ENCODE results near the gene NOSIP.

NOSIP gene

DNA sequence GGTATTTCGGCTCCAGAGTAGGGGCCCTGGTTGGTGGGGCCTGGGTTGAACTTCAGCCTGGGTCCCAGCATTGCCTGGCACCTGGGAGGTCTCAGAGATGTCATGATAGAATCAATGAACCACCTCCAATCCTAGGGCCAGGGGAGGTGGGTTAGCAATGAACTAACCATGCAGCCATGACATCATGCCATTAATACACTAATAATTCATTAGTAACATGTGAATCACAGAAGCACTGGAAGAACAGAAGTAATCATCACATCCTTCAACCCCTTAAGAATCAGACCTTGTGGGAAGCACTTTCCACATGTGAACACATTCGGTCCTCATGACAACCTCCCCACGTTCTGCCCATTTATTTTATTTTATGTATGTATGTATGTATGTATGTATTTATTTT lies 6.9 kb downstream of the NOSIP start:
- TF ChIP-seq TAF1 (IDR thresholded peaks at IDR 0.05; ENCODE audit: borderline replicate concordance, insufficient read depth, low read length) (no peak), POLR2AphosphoS5 (IDR thresholded peaks at IDR 0.05; ENCODE audit: low read depth, low read length) (no peak), SIN3A (IDR thresholded peaks at IDR 0.05; ENCODE audit: borderline replicate concordance, insufficient read depth, low read length) (no peak), FOXP2 (optimal IDR thresholded peaks at IDR 0.05; ENCODE audit: borderline replicate concordance, extremely low read depth, extremely low read length, insufficient read depth) (no peak)
- TF ChIP-seq, protein P1, sequence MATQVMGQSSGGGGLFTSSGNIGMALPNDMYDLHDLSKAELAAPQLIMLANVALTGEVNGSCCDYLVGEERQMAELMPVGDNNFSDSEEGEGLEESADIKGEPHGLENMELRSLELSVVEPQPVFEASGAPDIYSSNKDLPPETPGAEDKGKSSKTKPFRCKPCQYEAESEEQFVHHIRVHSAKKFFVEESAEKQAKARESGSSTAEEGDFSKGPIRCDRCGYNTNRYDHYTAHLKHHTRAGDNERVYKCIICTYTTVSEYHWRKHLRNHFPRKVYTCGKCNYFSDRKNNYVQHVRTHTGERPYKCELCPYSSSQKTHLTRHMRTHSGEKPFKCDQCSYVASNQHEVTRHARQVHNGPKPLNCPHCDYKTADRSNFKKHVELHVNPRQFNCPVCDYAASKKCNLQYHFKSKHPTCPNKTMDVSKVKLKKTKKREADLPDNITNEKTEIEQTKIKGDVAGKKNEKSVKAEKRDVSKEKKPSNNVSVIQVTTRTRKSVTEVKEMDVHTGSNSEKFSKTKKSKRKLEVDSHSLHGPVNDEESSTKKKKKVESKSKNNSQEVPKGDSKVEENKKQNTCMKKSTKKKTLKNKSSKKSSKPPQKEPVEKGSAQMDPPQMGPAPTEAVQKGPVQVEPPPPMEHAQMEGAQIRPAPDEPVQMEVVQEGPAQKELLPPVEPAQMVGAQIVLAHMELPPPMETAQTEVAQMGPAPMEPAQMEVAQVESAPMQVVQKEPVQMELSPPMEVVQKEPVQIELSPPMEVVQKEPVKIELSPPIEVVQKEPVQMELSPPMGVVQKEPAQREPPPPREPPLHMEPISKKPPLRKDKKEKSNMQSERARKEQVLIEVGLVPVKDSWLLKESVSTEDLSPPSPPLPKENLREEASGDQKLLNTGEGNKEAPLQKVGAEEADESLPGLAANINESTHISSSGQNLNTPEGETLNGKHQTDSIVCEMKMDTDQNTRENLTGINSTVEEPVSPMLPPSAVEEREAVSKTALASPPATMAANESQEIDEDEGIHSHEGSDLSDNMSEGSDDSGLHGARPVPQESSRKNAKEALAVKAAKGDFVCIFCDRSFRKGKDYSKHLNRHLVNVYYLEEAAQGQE (IDR thresholded peaks at IDR 0.05; ENCODE audit: insufficient read depth in 1 of 2, low read depth in 2 of 2, low read length in 2 of 2), result no peak

- TF ChIP-seq TAF1 (IDR thresholded peaks at IDR 0.05; ENCODE audit: borderline replicate concordance, insufficient read depth, low read length) (no peak), FOXP2 (optimal IDR thresholded peaks at IDR 0.05; ENCODE audit: borderline replicate concordance, extremely low read depth, extremely low read length, insufficient read depth) (no peak), POLR2AphosphoS5 (IDR thresholded peaks at IDR 0.05; ENCODE audit: low read depth, low read length) (no peak), SIN3A (IDR thresholded peaks at IDR 0.05; ENCODE audit: borderline replicate concordance, insufficient read depth, low read length) (no peak)
- TF ChIP-seq, protein P1 (IDR thresholded peaks at IDR 0.05; ENCODE audit: insufficient read depth in 1 of 2, low read depth in 2 of 2, low read length in 2 of 2), result no peak
Measured at GRCh38 chr19:49573009-49573408, 7.3 kb downstream of the NOSIP start.

- no peak for TF ChIP-seq POLR2AphosphoS5 (IDR thresholded peaks at IDR 0.05; ENCODE audit: low read depth, low read length)
- TF ChIP-seq TAF1 (IDR thresholded peaks at IDR 0.05; ENCODE audit: borderline replicate concordance, insufficient read depth, low read length), result no peak
- TF ChIP-seq SIN3A (IDR thresholded peaks at IDR 0.05; ENCODE audit: borderline replicate concordance, insufficient read depth, low read length), result no peak
- TF ChIP-seq, protein P1 (IDR thresholded peaks at IDR 0.05; ENCODE audit: insufficient read depth in 1 of 2, low read depth in 2 of 2, low read length in 2 of 2), result no peak
- no peak for TF ChIP-seq FOXP2 (optimal IDR thresholded peaks at IDR 0.05; ENCODE audit: borderline replicate concordance, extremely low read depth, extremely low read length, insufficient read depth)
Measured at GRCh38 chr19:49570997-49571676, 9.2 kb downstream of the NOSIP start.

GRCh38 chr19:49570138-49570856 lies 10.1 kb downstream of the NOSIP start:
- TF ChIP-seq TAF1 (IDR thresholded peaks at IDR 0.05; ENCODE audit: borderline replicate concordance, insufficient read depth, low read length), result no peak
- TF ChIP-seq POLR2AphosphoS5 (IDR thresholded peaks at IDR 0.05; ENCODE audit: low read depth, low read length), result no peak
- TF ChIP-seq, protein P1 (IDR thresholded peaks at IDR 0.05; ENCODE audit: insufficient read depth in 1 of 2, low read depth in 2 of 2, low read length in 2 of 2), result no peak
- no peak for TF ChIP-seq FOXP2 (optimal IDR thresholded peaks at IDR 0.05; ENCODE audit: borderline replicate concordance, extremely low read depth, extremely low read length, insufficient read depth)
- no peak for TF ChIP-seq SIN3A (IDR thresholded peaks at IDR 0.05; ENCODE audit: borderline replicate concordance, insufficient read depth, low read length)
